H9 (cell line): Measurements from ENCODE around the gene SFXN2. TPM values are rescaled to one million over a fixed set of nuclear protein-coding genes. Genes with fewer than 3 reads are reported as not detected.
A peak's percentile ranks its signal among the peaks of the same experiment; 100 is the strongest.

Source experiments
- DNase-seq: peaks from one replicate; pipeline ENCODE4 v3.0.0-alpha.2; 2017
- H2AFZ ChIP-seq: one replicate; pipeline ENCODE4 v1.6.1; 2013; ENCODE audit warnings: mild to moderate bottlenecking, low read length, control low read depth, moderate library complexity
- H2AK5ac ChIP-seq: 2 replicates; pipeline ENCODE4 v1.6.1; 2013; ENCODE audit warnings: low read length, control low read depth, mixed read lengths; ENCODE audit not compliant: insufficient read length
- H2BK120ac ChIP-seq: one replicate; pipeline ENCODE4 v1.6.1; 2013; ENCODE audit warnings: low read depth, mild to moderate bottlenecking, low read length, control low read depth, inconsistent platforms; ENCODE audit not compliant: poor library complexity, severe bottlenecking
- H2BK12ac ChIP-seq: 2 replicates; pipeline ENCODE4 v1.6.1; 2013; ENCODE audit warnings: low read length, control low read depth, mixed read lengths, low read depth; ENCODE audit not compliant: insufficient read length
- H2BK15ac ChIP-seq: 2 replicates; pipeline ENCODE4 v1.6.1; 2013; ENCODE audit warnings: low read depth, low read length, control low read depth
- H2BK20ac ChIP-seq: one replicate; pipeline ENCODE4 v1.6.1; 2013; ENCODE audit warnings: low read depth, mild to moderate bottlenecking, low read length, control low read depth, inconsistent platforms; ENCODE audit not compliant: poor library complexity, severe bottlenecking
- H2BK5ac ChIP-seq: 2 replicates; pipeline ENCODE4 v1.6.1; 2013; ENCODE audit warnings: low read length, control low read depth, mixed read lengths; ENCODE audit not compliant: insufficient read length
- H3K14ac ChIP-seq: 2 replicates; pipeline ENCODE4 v1.6.1; 2013; ENCODE audit warnings: low read length, control low read depth; ENCODE audit not compliant: insufficient read depth
- H3K18ac ChIP-seq: 2 replicates; pipeline ENCODE4 v1.6.1; 2013; ENCODE audit warnings: low read depth, mild to moderate bottlenecking, mixed read lengths, low read length, control low read depth; ENCODE audit not compliant: insufficient read length
- H3K23ac ChIP-seq: 2 replicates; pipeline ENCODE4 v1.6.1; 2013; ENCODE audit warnings: low read length, control low read depth, mixed read lengths, low read depth; ENCODE audit not compliant: insufficient read length
- H3K23me2 ChIP-seq: 2 replicates; pipeline ENCODE4 v1.6.1; 2013; ENCODE audit warnings: low read depth, mild to moderate bottlenecking, mixed read lengths, low read length, control low read depth; ENCODE audit not compliant: insufficient read length, poor library complexity, severe bottlenecking
- H3K27ac ChIP-seq: 2 replicates; pipeline ENCODE4 v1.5.1; 2013; ENCODE audit warnings: low read length, control low read depth, mixed read lengths, low read depth; ENCODE audit not compliant: insufficient read length
- H3K27me3 ChIP-seq: 2 replicates; pipeline ENCODE4 v1.6.1; 2013; ENCODE audit warnings: low read length, control low read depth, inconsistent platforms; ENCODE audit not compliant: insufficient read depth
- H3K4ac ChIP-seq: 2 replicates; pipeline ENCODE4 v1.6.1; 2013; ENCODE audit warnings: low read depth, mild to moderate bottlenecking, control low read depth, inconsistent platforms, low read length, moderate library complexity
- H3K4me1 ChIP-seq: 2 replicates; pipeline ENCODE4 v1.6.1; 2013; ENCODE audit warnings: low read length, control low read depth, inconsistent platforms; ENCODE audit not compliant: insufficient read depth
- H3K4me2 ChIP-seq: 2 replicates; pipeline ENCODE4 v1.6.1; 2013; ENCODE audit warnings: low read length, control low read depth, mixed read lengths; ENCODE audit not compliant: insufficient read length, insufficient read depth
- H3K56ac ChIP-seq: 2 replicates; pipeline ENCODE4 v1.6.1; 2013; ENCODE audit warnings: low read depth, mild to moderate bottlenecking, mixed read lengths, low read length, control low read depth; ENCODE audit not compliant: insufficient read length
- H3K79me1 ChIP-seq: 2 replicates; pipeline ENCODE4 v1.6.1; 2013; ENCODE audit warnings: low read depth, mild to moderate bottlenecking, moderate library complexity, low read length, control low read depth, inconsistent platforms; ENCODE audit not compliant: insufficient read depth, poor library complexity, severe bottlenecking
- H3K79me2 ChIP-seq: 2 replicates; pipeline ENCODE4 v1.6.1; 2013; ENCODE audit warnings: low read length, control low read depth, inconsistent platforms; ENCODE audit not compliant: insufficient read depth
- H3K9ac ChIP-seq: 2 replicates; pipeline ENCODE4 v1.6.1; 2013; ENCODE audit warnings: low read length, control low read depth, mixed read lengths; ENCODE audit not compliant: insufficient read length; ENCODE audit errors: extremely low read depth
- H3K9me3 ChIP-seq: one replicate; pipeline ENCODE4 v1.6.1; 2013; ENCODE audit warnings: low read depth, low read length, inconsistent platforms; ENCODE audit not compliant: control insufficient read depth
- H3T11ph ChIP-seq: one replicate; pipeline ENCODE4 v1.6.1; 2013; ENCODE audit warnings: mild to moderate bottlenecking, low read length, control low read depth, inconsistent platforms
- H4K20me1 ChIP-seq: one replicate; pipeline ENCODE4 v1.6.1; 2013; ENCODE audit not compliant: control insufficient read depth, insufficient read length, insufficient read depth
- H4K5ac ChIP-seq: 2 replicates; pipeline ENCODE4 v1.6.1; 2013; ENCODE audit warnings: low read depth, mild to moderate bottlenecking, mixed read lengths, low read length, control low read depth; ENCODE audit not compliant: insufficient read length
- H4K8ac ChIP-seq: replicated peaks from 2 replicates; pipeline ENCODE4 v1.6.1; 2013; ENCODE audit warnings: low read length, control low read depth, mixed read lengths, low read depth; ENCODE audit not compliant: insufficient read length
- H4K91ac ChIP-seq: 2 replicates; pipeline ENCODE4 v1.6.1; 2013; ENCODE audit warnings: low read depth, mild to moderate bottlenecking, moderate library complexity, mixed read lengths, low read length, control low read depth; ENCODE audit not compliant: insufficient read length
- H3K27ac Mint-ChIP-seq, 3 experiments: 2 replicates in 2 of 3; 3 replicates in 1 of 3; pipeline ENCODE4 v1.8.0; 2020 to 2021; ENCODE audit warnings: mixed read lengths in 3 of 3, mild to moderate bottlenecking in 1 of 3, moderate library complexity in 1 of 3
- H3K27me3 Mint-ChIP-seq: 2 replicates; pipeline ENCODE4 v1.8.0; 2021; ENCODE audit warnings: low read depth, mild to moderate bottlenecking, moderate library complexity, mixed read lengths
- H3K36me3 Mint-ChIP-seq, 3 experiments: 2 replicates in 2 of 3; 3 replicates in 1 of 3; pipeline ENCODE4 v1.8.0; 2020 to 2021; ENCODE audit warnings: low read depth in 3 of 3, mixed read lengths in 3 of 3; ENCODE audit not compliant: insufficient read depth in 1 of 3
- H3K4me1 Mint-ChIP-seq, 2 experiments: 2 replicates each; pipeline ENCODE4 v1.8.0; 2020; ENCODE audit warnings: mixed read lengths in 2 of 2
- H3K4me3 Mint-ChIP-seq, 2 experiments: 2 replicates in 1 of 2; 3 replicates in 1 of 2; pipeline ENCODE4 v1.8.0; 2020 to 2021; ENCODE audit warnings: mild to moderate bottlenecking in 2 of 2, mixed read lengths in 2 of 2, moderate library complexity in 1 of 2
- H3K9me3 Mint-ChIP-seq, 2 experiments: 2 replicates in 1 of 2; 3 replicates in 1 of 2; pipeline ENCODE4 v1.8.0; 2020; ENCODE audit warnings: mild to moderate bottlenecking in 2 of 2, mixed read lengths in 2 of 2, moderate library complexity in 1 of 2
- CTCF ChIP-seq: fragments of 200-600 bp; sonication (generic); conservative IDR thresholded peaks from 3 replicates; pipeline ENCODE4 v1.8.0; 2021; ENCODE audit warnings: antibody characterized with exemption, mild to moderate bottlenecking
- WGBS: extraction: QIAGEN DNeasy Blood & Tissue Kit; methylation state at CpG from one replicate; pipeline ENCODE4 v1.1.7; 2013; ENCODE audit warnings: missing lambda C conversion rate, low lambda C conversion rate, mixed read lengths; ENCODE audit not compliant: insufficient read length; ENCODE audit errors: extremely low coverage; 5-methylcytosine and 5-hydroxymethylcytosine counted together
- total RNA-seq: library from RNA; stranded (reverse); gene quantifications from 2 replicates; pipeline ENCODE4 v1.2.1, GENCODE V29; 2021

Gene SFXN2
- total RNA-seq, 1 experiment from 2014 or later: 34.7 TPM

GRCh38 chr10:102775935-102776669 lies 61.7 kb downstream of the SFXN2 start:
- peaks cover 49 to 53% of the 10 kb centered on the region in 2 experiments for H3K4me1 Mint-ChIP-seq
- no peaks in the 10 kb centered on the region for H3K36me3 Mint-ChIP-seq
- no peaks in the 10 kb centered on the region for H3K9me3 ChIP-seq
- H3K79me2 ChIP-seq: no peaks in the 10 kb centered on the region
- no peak overlapping the region for H2BK15ac ChIP-seq
- H3K4me1 ChIP-seq: peaks cover 31% of the 10 kb centered on the region; the same call in 1 of the 2 replicates
- no peaks in the 10 kb centered on the region for H3K79me1 ChIP-seq
- no peaks in the 10 kb centered on the region for H3K9me3 Mint-ChIP-seq
- peak; percentile 43 for DNase-seq
- no peak overlapping the region for H4K91ac ChIP-seq
- peak overlapping the region; percentile 29 for H3K4me2 ChIP-seq
- H3T11ph ChIP-seq: no peak overlapping the region
- peak overlapping the region; percentile 50 for H3K18ac ChIP-seq
- H3K4me3 Mint-ChIP-seq: peak overlapping the region; percentile 43 to 66
- H3K23me2 ChIP-seq: no peaks in the 10 kb centered on the region
- no CpG with 5 or more reads among the region's 17 CpGs for WGBS
- peak overlapping the region in 1 of 3 experiments; percentile 97; a peak in 5 of 7 replicates for H3K27ac Mint-ChIP-seq
- H4K5ac ChIP-seq: peak overlapping the region; percentile 23
- H4K20me1 ChIP-seq: no peaks in the 10 kb centered on the region
- H2BK120ac ChIP-seq: no peak overlapping the region
- no peaks in the 10 kb centered on the region for H3K27me3 ChIP-seq
- no peak overlapping the region for H2BK20ac ChIP-seq
- H4K8ac ChIP-seq: no peak overlapping the region
- no peak overlapping the region for H3K9ac ChIP-seq
- H2AFZ ChIP-seq: no peak overlapping the region
- H3K4ac ChIP-seq: no peak overlapping the region
- peak overlapping the region; percentile 47 for H3K14ac ChIP-seq
- no peak overlapping the region for H3K27ac ChIP-seq
- peak overlapping the region; percentile 19 for H2BK12ac ChIP-seq
- no peak overlapping the region for H3K23ac ChIP-seq
- H3K56ac ChIP-seq: no peak overlapping the region
- TF ChIP-seq CTCF: no peak
- no peak overlapping the region for H2BK5ac ChIP-seq
- H3K27me3 Mint-ChIP-seq: no peaks in the 10 kb centered on the region; the same call in 1 of the 2 replicates
- H2AK5ac ChIP-seq: no peak overlapping the region
